Liver (tissue), 9 donors: ENCODE results near the gene DCUN1D2. TPM values are rescaled to one million over a fixed set of nuclear protein-coding genes. Genes with fewer than 3 reads are reported as not detected.

Experiments used
- DNase-seq: peaks from one replicate; pipeline ENCODE4 v3.0.0-alpha.2; 2017; ENCODE audit warnings: low spot score
- H3K27ac ChIP-seq, 2 donors: one replicate each; pipeline ENCODE4 v1.7.0; 2013; ENCODE audit warnings: inconsistent platforms in 2 of 2, low read length in 2 of 2, control low read depth in 1 of 2, low read depth in 1 of 2, mild to moderate bottlenecking in 1 of 2
- H3K27me3 ChIP-seq, 4 donors: one replicate each; pipeline versions ENCODE4 v1.6.1 to v1.7.0; 2013; ENCODE audit warnings: low read length in 3 of 4, inconsistent platforms in 1 of 4, mild to moderate bottlenecking in 1 of 4, moderate library complexity in 1 of 4; ENCODE audit not compliant: control insufficient read depth in 4 of 4, insufficient read depth in 4 of 4
- H3K36me3 ChIP-seq, 4 donors: one replicate each; pipeline versions ENCODE4 v1.6.1 to v1.7.0; 2013; ENCODE audit warnings: low read length in 3 of 4, mild to moderate bottlenecking in 3 of 4, low read depth in 1 of 4, moderate library complexity in 1 of 4; ENCODE audit not compliant: control insufficient read depth in 4 of 4, insufficient read depth in 3 of 4
- H3K4me1 ChIP-seq, 4 donors: one replicate each; pipeline versions ENCODE4 v1.6.1 to v1.7.0; 2013; ENCODE audit warnings: low read length in 3 of 4, mild to moderate bottlenecking in 3 of 4, moderate library complexity in 1 of 4; ENCODE audit not compliant: control insufficient read depth in 4 of 4, insufficient read depth in 4 of 4
- H3K4me3 ChIP-seq, 3 donors: one replicate each; pipeline versions ENCODE4 v1.6.1 to v1.7.0; 2013; ENCODE audit warnings: low read length in 3 of 3, control low read depth in 1 of 3, low read depth in 1 of 3, mild to moderate bottlenecking in 1 of 3
- H3K9ac ChIP-seq, 2 donors: one replicate each; pipeline ENCODE4 v1.7.0; 2013; ENCODE audit warnings: low read length in 2 of 2, mild to moderate bottlenecking in 2 of 2, moderate library complexity in 2 of 2, control low read depth in 1 of 2, low read depth in 1 of 2
- H3K9me3 ChIP-seq, 4 donors: one replicate each; pipeline versions ENCODE4 v1.6.1 to v1.7.0; 2013; ENCODE audit warnings: low read length in 3 of 4; ENCODE audit not compliant: control insufficient read depth in 4 of 4
- EGR1 ChIP-seq, 2 donors: IDR thresholded peaks; 2 replicates each; pipeline ENCODE4 v1.6.1; 2016 to 2018; ENCODE audit warnings: antibody characterized with exemption in 2 of 2, low read depth in 2 of 2
- FOXA1 ChIP-seq: IDR thresholded peaks from 2 replicates; pipeline ENCODE4 v1.6.1; 2016; ENCODE audit warnings: antibody characterized with exemption
- GABPA ChIP-seq, 2 donors: IDR thresholded peaks in 1 of 2; conservative IDR thresholded peaks in 1 of 2; 2 replicates each; pipeline ENCODE4 v1.6.1; 2016; ENCODE audit warnings: antibody characterized with exemption in 2 of 2, mild to moderate bottlenecking in 1 of 2, moderate library complexity in 1 of 2
- HNF4A ChIP-seq, 2 donors: conservative IDR thresholded peaks; 2 replicates each; pipeline ENCODE4 v1.6.1; 2016; ENCODE audit warnings: antibody characterized with exemption in 2 of 2, mild to moderate bottlenecking in 2 of 2
- SP1 ChIP-seq: IDR thresholded peaks from 2 replicates; pipeline ENCODE4 v1.6.1; 2018; ENCODE audit warnings: antibody characterized with exemption, mild to moderate bottlenecking
- TAF1 ChIP-seq: conservative IDR thresholded peaks from 2 replicates; pipeline ENCODE4 v1.6.1; 2016; ENCODE audit warnings: antibody characterized with exemption, mild to moderate bottlenecking
- WGBS: extraction: QIAGEN DNeasy Blood & Tissue Kit; methylation state at CpG from one replicate; pipeline ENCODE4 v1.1.7; 2013; 5-methylcytosine and 5-hydroxymethylcytosine counted together
- polyA plus RNA-seq, 2 donors: library from polyadenylated mRNA; stranded (reverse) in 1 of 2; unstranded in 1 of 2; fragments of 200-250 nt in 1 of 2; fragments of >200 nt in 1 of 2; fragmentation: Nextera tagmentation in 1 of 2; extraction: Ambion mirVana in 1 of 2; gene quantifications; one replicate each; pipeline versions ENCODE4 v1.2.1 to v1.2.3, GENCODE V29; 2013 to 2015
- total RNA-seq, 2 donors: library from RNA; depleted of rRNA; stranded (reverse); fragments of >200 nt; gene quantifications; one replicate each; pipeline ENCODE4 v1.2.3, GENCODE V29; 2014
- TF ChIP-seq, protein P1 (sequence below): IDR thresholded peaks from 2 replicates; pipeline ENCODE4 v1.6.1; 2016; ENCODE audit warnings: antibody characterized with exemption
- TF ChIP-seq, protein P2 (sequence below): IDR thresholded peaks from 2 replicates; pipeline ENCODE4 v1.6.1; 2016; ENCODE audit warnings: antibody characterized with exemption
- TF ChIP-seq, protein P3 (sequence below): IDR thresholded peaks from 2 replicates; pipeline ENCODE4 v1.6.1; 2016; ENCODE audit warnings: antibody characterized with exemption, mild to moderate bottlenecking
- donor health status: healthy.
- donor health status: healthy.
- donor health status: healthy.
- donor health status: healthy.
- donor health status: healthy.

DCUN1D2 gene
- total and polyA plus RNA-seq, 4 donors, result 4.0 to 13.1 (median 5.5) TPM

DNA sequence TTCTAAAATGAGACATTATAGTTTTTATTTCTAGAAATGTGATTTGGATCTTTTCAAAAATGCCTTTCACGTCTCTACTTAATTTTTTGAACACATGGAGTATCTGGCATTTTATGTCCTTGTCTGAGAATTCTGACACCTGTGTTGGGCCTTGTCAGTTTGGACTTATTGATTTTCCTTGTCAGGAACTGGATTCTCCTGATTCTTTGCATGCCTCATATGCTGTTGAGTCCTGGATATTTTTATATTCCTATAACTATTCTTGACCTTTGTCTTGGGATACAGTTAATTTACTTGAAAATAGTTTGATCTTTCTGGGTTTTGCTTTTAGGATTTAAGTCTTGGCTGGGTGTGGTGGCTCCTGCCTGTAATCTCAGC, 47.5 kb downstream of the DCUN1D2 start (continued):
- no peak for TF ChIP-seq TAF1
- TF ChIP-seq GABPA (IDR thresholded peaks at IDR 0.05 in 1 of 2, conservative IDR thresholded peaks at IDR 0.05 in 1 of 2), result no peak
- TF ChIP-seq SP1, result no peak
- no peak for TF ChIP-seq HNF4A (conservative IDR thresholded peaks at IDR 0.05)
- TF ChIP-seq, protein P1, sequence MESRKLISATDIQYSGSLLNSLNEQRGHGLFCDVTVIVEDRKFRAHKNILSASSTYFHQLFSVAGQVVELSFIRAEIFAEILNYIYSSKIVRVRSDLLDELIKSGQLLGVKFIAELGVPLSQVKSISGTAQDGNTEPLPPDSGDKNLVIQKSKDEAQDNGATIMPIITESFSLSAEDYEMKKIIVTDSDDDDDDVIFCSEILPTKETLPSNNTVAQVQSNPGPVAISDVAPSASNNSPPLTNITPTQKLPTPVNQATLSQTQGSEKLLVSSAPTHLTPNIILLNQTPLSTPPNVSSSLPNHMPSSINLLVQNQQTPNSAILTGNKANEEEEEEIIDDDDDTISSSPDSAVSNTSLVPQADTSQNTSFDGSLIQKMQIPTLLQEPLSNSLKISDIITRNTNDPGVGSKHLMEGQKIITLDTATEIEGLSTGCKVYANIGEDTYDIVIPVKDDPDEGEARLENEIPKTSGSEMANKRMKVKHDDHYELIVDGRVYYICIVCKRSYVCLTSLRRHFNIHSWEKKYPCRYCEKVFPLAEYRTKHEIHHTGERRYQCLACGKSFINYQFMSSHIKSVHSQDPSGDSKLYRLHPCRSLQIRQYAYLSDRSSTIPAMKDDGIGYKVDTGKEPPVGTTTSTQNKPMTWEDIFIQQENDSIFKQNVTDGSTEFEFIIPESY, result no peak
- TF ChIP-seq, protein P2, sequence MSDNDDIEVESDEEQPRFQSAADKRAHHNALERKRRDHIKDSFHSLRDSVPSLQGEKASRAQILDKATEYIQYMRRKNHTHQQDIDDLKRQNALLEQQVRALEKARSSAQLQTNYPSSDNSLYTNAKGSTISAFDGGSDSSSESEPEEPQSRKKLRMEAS, result no peak

DNA sequence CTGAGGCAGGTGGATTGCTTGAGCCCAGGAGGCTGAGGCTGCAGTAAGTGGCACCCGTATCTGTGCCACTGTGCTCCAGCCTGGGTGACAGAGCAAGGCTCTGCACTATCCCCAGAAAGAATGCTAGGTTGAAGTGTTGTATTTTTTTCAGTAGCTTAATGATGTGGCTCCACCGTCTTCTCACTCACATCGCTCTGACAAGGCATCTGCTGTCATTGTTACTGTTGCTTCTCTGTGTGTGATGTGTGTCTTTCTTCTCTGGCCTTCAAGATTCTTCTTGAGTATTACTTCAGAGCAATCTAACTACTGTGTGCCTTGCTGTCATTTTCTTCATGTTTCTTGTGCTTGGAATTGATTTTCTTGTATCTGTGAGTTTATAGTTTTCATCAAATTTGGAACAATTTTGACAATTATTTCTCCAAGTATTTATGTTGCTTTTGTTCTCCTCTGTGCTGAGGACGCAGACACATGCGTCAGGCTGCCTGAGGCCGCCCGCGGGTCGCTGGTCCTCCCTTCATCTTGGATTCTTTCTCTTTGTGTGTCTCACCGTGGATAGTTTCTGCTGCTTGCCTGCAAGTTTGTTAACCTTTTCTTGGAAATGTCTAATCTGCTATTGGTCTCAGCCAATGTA, 48.0 kb downstream of the DCUN1D2 start:
- Histone ChIP-seq H3K4me1 (peaks cover 0 to 4% (median 2%) of the 10 kb centered on the region in 4 donors), H3K27ac (no peak overlapping the region), H3K36me3 (peaks cover 0 to 5% (median 0%) of the 10 kb centered on the region in 4 donors), H3K9ac (no peak overlapping the region), H3K4me3 (no peak overlapping the region), H3K9me3 (no peaks in the 10 kb centered on the region), H3K27me3 (no peaks in the 10 kb centered on the region)
- TF ChIP-seq HNF4A (conservative IDR thresholded peaks at IDR 0.05), result no peak
- TF ChIP-seq EGR1 (IDR thresholded peaks at IDR 0.05; ENCODE audit: low read depth in 2 of 2), result no peak
- DNase-seq, result no peak
- WGBS, result 97% methylated on average over 10 of the region's 10 CpGs

DNA sequence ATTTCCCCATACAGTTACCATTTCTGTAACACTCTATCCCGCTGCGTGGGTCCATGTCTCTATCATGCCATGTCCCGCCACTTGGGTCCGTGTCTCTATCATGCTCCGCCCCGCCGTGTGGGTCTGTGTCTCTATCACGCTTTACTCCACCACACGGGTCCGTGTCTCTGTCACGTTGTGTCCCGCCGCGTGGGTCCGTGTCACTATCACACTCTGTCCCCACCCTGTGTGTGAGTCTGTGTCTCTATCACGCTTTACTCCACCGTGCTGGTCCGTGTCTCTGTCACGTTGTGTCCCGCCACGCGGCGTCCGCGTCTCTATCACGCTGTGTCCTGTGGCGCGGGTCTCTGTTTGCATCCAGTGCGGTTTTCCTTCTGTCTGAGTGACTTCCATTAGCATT, 48.9 kb downstream of the DCUN1D2 start:
- H3K4me1 ChIP-seq, result peaks cover 2 to 8% (median 5%) of the 10 kb centered on the region in 4 donors
- TF ChIP-seq, protein P3, sequence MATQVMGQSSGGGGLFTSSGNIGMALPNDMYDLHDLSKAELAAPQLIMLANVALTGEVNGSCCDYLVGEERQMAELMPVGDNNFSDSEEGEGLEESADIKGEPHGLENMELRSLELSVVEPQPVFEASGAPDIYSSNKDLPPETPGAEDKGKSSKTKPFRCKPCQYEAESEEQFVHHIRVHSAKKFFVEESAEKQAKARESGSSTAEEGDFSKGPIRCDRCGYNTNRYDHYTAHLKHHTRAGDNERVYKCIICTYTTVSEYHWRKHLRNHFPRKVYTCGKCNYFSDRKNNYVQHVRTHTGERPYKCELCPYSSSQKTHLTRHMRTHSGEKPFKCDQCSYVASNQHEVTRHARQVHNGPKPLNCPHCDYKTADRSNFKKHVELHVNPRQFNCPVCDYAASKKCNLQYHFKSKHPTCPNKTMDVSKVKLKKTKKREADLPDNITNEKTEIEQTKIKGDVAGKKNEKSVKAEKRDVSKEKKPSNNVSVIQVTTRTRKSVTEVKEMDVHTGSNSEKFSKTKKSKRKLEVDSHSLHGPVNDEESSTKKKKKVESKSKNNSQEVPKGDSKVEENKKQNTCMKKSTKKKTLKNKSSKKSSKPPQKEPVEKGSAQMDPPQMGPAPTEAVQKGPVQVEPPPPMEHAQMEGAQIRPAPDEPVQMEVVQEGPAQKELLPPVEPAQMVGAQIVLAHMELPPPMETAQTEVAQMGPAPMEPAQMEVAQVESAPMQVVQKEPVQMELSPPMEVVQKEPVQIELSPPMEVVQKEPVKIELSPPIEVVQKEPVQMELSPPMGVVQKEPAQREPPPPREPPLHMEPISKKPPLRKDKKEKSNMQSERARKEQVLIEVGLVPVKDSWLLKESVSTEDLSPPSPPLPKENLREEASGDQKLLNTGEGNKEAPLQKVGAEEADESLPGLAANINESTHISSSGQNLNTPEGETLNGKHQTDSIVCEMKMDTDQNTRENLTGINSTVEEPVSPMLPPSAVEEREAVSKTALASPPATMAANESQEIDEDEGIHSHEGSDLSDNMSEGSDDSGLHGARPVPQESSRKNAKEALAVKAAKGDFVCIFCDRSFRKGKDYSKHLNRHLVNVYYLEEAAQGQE, result no peak
- TF ChIP-seq SP1 (no peak), GABPA (IDR thresholded peaks at IDR 0.05 in 1 of 2, conservative IDR thresholded peaks at IDR 0.05 in 1 of 2) (no peak), HNF4A (conservative IDR thresholded peaks at IDR 0.05) (no peak), FOXA1 (no peak), EGR1 (IDR thresholded peaks at IDR 0.05; ENCODE audit: low read depth in 2 of 2) (no peak), TAF1 (no peak)
- no peak overlapping the region for H3K4me3 ChIP-seq
- H3K27ac ChIP-seq, result no peak overlapping the region
- H3K36me3 ChIP-seq, result peaks cover 0 to 5% (median 0%) of the 10 kb centered on the region in 4 donors
- H3K9ac ChIP-seq, result no peak overlapping the region
- no peaks in the 10 kb centered on the region for H3K9me3 ChIP-seq
- no peaks in the 10 kb centered on the region for H3K27me3 ChIP-seq
- WGBS, result 99% methylated on average over 29 of the region's 29 CpGs
- DNase-seq, result no peak
